GM13976 (cell line): ENCODE measurements around the gene MITF.

Experiments
- DNase-seq: peaks from one replicate; pipeline ENCODE4 v3.0.0; 2012; ENCODE audit warnings: low spot score
- CTCF ChIP-seq: IDR thresholded peaks from 2 replicates; pipeline ENCODE4 v1.5.1; 2012; ENCODE audit warnings: borderline replicate concordance, mild to moderate bottlenecking; ENCODE audit not compliant: insufficient read depth; ENCODE audit errors: extremely low read depth, missing control alignments, control extremely low read depth
- in situ Hi-C: fragments of 300-500 bp; cut with MboI; formaldehyde crosslinking; loops from one replicate; pipeline ENCODE4 v1.12.0; 2022; ENCODE audit warnings: low sequenced_read_pairs, mixed read lengths, inconsistent platforms; ENCODE audit not compliant: unreplicated experiment

MITF gene

GRCh38 chr3:69961706-69962439, 222.6 kb downstream of the MITF start:
- in situ Hi-C loops, result no loop called here
- DNase-seq, result no peak
- no peak for TF ChIP-seq CTCF

GRCh38 chr3:69963643-69964042, 224.4 kb downstream of the MITF start:
- no peak for DNase-seq
- in situ Hi-C loops, result no loop called here
- no peak for TF ChIP-seq CTCF

GRCh38 chr3:69967156-69967555, 227.9 kb downstream of the MITF start:
- no peak for DNase-seq
- in situ Hi-C loops, result no loop called here
- TF ChIP-seq CTCF, result no peak

- in situ Hi-C loops, result no loop called here
- TF ChIP-seq CTCF, result no peak
- DNase-seq, result no peak
These were observed 231.6 kb downstream of the MITF start for GRCh38 chr3:69970827-69971226.

- no peak for DNase-seq
- in situ Hi-C loops, result no loop called here
- no peak for TF ChIP-seq CTCF
These were observed 233.4 kb downstream of the MITF start for GRCh38 chr3:69972672-69973071.

GRCh38 chr3:69976021-69976420, 236.8 kb downstream of the MITF start:
- no peak for DNase-seq
- in situ Hi-C loops, result no loop called here
- no peak for TF ChIP-seq CTCF
